DMS114 treated with DMSO at 0.1 percent for 48 hours (cell line): ENCODE data around the gene TPST2.
"Not testable (repeated sequence)": the region's sequence is repeated elsewhere in the genome, so short reads cannot be mapped to it uniquely, and the experiment has no call there.

Source experiments
- DNase-seq: peaks from one replicate; lab custom pipeline; 2025; ENCODE audit not compliant: unreplicated experiment; lab: John Stamatoyannopoulos, UW

TPST2 gene

GRCh38 chr22:26589845-26590736 is at the start of gene TPST2:
TSS of gene TPST2 (minus strand) at chr22:26590132. CDS start at chr22:26541630, 48,502 bp downstream.
- DNase-seq: no peak

DNA sequence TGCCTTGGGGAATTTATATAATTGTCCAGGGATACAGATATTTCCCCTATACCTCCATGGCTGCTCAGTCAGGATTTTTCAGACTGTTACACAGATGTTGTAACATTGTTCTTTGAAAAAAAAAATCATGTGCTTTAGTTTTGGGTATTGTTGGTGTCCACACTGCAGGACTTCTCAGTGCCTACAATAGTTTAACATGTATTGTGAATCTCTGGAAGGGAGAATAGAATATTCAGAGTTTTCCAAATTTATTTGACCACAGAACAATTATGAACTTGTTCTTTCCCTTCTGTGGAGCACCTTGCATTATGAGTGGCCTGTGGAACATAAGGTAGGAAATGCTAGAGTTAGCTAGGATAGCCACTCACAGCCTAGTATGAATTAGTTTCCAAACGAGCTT is 46.4 kb upstream of the TPST2 start:
- DNase-seq: no peak

DNA sequence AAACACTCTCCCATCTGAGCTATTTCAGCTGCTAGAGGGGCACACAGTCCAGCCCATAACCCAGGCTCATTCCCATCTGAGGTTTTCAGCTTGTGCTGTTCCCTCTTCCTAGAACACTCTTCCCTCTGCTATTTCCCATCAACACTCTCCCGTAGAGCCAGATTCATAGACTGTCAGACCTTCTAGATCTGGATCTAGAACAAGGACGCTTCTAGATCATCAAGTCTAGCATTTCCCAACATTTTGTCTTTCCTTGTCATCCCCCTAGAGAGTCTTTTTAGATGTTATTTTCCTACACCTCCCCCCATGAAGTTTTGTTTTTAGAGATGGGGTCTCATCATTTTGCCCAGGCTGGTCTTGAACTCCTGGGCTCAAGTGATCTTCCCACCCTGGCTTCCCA is 45.2 kb upstream of the TPST2 start:
- no peak for DNase-seq

DNA sequence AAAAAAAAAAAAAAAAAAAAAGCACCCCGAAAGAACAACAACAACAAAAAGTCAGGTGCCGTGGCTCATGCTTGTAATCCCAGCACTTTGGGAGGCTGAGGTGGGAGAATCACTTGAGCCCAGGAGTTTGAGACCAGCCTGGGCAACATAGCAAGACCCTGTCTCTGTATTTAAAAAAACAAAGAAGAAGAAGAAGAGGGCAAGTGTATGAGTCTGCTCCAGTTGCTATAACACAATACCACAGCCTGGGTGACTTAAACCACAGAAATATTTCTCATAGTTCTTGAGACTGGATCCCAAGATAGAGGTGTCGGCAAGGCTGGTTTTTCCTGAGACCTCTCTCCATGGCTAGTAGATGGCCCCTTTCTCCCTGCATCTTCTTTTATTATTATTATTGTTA is 44.3 kb upstream of the TPST2 start:
- DNase-seq: no peak

GRCh38 chr22:26632422-26633155 is 42.7 kb upstream of the TPST2 start:
- no peak for DNase-seq

DNA sequence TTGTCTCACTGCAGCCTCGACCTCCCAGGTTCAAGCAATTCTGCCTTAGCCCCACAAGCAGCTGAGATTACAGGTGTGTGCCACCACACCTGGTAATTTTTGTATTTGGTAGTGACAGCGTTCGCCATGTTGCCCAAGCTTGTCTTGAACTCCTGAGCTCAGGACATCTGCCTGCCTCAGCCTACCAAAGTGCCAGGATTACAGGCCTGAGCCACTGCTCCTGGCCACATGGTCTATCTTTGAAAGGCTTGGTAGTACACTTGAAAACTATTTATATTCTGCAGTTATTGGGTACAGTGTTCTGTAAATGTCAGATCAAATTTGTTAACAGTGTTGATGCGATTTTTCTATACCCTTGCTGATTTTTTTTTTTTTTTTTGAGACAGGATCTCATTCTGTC is 41.4 kb upstream of the TPST2 start:
- no peak for DNase-seq

DNA sequence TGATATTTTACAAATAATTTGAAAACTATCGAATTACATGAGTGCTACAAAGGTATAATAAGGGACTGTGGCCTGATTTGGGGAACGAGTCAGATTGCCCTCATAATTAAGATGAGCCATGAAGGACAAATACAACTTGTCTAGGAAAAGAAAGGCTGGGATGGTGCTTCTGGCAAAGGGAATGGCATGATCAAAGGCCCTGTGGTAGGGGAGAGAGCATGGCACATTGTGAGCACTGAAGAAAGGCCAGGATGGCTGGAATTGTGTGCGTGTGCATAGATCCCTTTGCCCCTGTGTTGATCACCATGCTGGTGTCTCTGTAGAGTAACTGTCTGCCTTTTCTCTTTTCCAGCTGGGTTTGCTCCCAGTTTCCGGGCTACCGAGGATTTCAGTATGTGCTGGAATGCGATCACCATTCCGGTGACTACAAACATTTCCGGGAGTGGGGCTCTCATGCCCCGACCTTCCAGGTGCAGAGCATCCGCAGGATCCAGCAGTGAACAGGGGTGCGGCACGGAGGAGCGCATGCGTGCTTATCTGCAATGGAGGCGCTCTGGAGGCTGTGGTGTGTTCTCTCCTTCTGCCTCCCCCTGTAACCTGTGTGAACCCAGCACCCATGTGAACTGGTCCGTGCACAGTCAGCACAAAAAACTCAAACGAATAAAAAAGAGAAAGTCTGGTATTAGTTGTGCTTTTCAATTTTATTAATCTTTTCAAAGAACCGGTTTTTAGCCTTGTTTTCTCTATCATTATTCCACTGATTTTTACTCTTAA is 40.2 kb upstream of the TPST2 start:
- no peak for DNase-seq

DNA sequence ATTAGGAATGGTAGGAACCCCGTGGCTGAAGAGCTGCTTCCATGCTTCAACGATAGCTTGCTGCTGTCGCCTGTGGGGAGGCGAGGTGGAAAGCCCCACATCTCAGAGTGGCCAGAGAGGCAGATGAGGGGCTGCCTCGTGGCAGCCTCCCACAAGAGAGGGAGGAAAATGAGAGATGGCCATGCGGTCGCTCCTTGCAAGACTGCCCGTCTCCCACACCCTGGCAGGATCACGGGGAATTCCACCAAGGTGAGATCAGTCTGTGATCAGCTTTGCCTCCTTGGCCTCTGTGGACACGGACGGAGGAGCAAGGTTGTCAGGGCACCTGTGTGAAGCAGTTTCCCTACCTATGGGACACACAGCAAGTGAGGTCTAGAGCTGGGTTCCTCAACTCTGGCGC is 34.9 kb upstream of the TPST2 start:
- no peak for DNase-seq

- DNase-seq: no peak
Observed at GRCh38 chr22:26623984-26624383, 34.1 kb upstream of the TPST2 start.

GRCh38 chr22:26621663-26622062 is 31.7 kb upstream of the TPST2 start, which contains the start of gene CRYBA4:
TSS of gene CRYBA4 (plus strand) at chr22:26621963. CDS start at chr22:26622597, 634 bp downstream.
- no peak for DNase-seq

GRCh38 chr22:26620197-26620596 is 30.3 kb upstream of the TPST2 start:
- DNase-seq: no peak

DNA sequence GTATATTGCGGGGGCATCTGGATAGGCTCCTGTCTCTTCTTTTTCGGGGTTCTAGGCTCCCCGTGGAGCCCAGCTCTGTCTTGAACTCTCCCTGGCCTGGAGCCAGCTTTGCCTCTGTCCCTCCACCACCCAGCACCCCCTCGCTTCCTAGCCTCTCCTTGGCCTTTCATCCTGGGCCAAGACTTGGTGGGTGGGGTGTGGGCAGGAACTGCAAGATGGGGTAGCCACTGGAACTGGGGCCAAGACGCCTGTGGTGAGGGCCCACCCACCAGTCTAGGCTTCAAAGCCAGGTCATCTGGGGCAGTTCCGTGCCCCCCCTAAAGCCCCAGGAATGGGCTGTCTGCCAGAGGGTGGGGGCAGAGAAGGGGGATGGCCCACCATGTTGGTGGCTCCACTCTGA is 29.6 kb upstream of the TPST2 start:
- no peak for DNase-seq

DNA sequence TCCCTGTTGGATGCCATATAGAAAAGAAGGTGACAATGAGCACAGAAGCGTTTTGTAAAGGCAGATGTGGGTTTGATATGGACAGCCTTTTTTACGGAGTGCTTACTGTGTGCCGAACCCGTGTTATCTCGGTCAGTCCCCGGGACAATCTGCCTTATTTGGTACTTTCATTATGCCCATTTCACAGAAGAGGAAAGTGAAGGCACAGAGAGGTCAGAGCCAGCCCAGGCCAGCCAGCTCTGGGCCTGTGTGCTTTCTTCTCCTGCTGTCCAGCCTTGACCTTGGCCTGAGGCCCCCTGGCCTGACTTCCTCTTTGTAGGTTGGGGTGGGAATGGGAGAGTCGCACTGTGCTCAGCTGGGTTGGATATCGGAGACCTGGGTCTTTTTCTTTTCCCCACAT is 28.5 kb upstream of the TPST2 start:
- DNase-seq: no peak

- DNase-seq: no peak
Observed at GRCh38 chr22:26617271-26618199, 27.6 kb upstream of the TPST2 start, which contains the start of gene CRYBB1. TSS of gene CRYBB1 (minus strand) at chr22:26618027. CDS start at chr22:26616319, 1,708 bp downstream.

DNA sequence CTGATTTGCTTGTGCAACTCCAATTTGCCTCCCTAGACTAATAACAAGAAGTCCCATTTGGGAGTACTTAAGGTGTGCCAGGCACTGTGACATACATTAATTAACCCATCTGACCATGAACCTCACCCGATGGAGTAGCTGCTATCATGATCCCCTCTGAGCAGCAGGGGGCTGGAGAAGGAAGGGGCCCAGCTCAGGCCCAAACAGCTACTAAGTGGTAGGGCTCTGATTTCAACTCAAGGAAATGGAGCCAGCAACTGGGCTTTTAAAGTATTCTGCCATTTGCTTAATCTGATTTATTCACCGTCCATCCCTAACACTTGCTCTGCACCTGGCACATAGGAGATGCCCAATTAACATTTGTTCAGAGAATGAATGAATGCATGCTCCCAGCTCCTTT is 26.7 kb upstream of the TPST2 start:
- no peak for DNase-seq

DNA sequence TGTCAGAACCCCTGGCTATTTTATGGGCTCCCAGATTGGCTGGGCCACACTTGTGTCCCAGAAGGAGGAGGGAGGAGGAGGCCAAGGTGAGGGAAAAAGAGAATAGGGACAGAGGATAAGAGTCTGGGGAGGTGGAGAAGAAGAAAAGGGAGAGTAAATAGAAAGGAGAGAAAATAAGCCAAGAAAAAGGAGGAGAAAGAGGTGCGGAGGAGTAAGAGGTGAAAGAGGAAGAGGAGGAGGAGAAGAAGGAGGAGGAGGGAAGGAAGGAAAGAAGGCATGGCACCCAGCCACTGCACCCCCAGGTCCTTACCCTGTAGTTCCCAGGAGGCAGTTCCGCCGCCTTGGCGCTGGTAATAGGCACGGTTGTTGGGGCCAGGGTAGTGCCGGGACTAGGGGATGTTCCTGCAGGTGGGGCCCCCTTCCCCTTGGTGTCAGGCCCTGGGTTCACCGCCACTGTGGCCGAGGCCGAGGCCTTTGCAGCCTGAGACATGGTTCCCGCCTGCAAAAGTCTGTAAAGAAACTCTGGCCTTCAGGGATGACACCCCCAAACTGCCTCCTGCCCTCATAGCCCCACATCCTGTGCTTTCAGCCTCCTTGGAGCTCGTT is 26.0 kb upstream of the TPST2 start:
- no peak for DNase-seq

- no peak for DNase-seq
Observed at GRCh38 chr22:26615149-26615548, 25.2 kb upstream of the TPST2 start.

DNA sequence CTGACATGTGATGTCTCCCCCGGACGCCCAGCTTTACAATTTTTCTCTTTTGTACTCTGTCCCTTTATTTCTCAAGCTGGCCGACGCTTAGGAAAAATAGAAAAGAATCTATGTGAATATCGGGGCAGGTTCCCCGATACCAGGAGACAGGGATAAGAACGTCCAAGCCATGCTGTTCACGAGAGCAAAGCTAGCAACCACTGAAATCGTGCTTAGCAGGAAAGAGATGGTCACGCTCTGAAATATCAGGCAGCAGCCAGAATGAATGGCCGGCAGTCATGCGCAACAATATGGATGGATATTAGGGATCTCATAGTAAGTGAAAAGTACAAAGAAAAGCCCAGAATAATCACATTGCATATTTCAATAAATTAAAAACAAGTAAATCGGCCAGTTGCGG is 24.4 kb upstream of the TPST2 start:
- no peak for DNase-seq

DNA sequence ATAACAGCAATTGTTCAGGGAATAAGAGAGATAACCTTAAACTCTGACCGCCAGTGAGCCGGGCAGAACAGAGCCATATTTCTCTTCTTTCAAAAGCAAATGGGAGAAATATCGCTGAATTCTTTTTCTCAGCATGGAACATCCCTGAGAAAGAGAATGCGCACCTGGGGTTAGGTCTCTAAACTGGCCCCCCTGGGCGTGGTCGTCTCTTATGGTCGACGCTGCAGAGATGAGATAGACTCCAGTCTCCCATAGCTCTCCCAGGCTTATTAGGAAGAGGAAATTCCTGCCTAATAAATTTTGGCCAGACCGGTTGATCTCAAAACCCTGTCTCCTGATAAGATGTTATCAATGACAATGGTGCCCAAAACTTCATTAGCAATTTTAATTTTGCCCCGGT is 23.8 kb upstream of the TPST2 start:
- not testable (repeated sequence) for DNase-seq

GRCh38 chr22:26612652-26613051 is 22.7 kb upstream of the TPST2 start:
- no peak for DNase-seq
